Measurements from ENCODE around the gene CD300A.

Gene CD300A

GRCh38 chr17:74466111-74466827, at the start of gene CD300A:
TSS of gene CD300A (plus strand) at chr17:74466634. CDS start at chr17:74466704, 70 bp downstream.
- TF ChIP-seq CTCF (IDR thresholded peaks at IDR 0.05; ENCODE audit: unreplicated experiment in 3 of 3): no peak
- H3K9me3 Mint-ChIP-seq: no peaks in the 10 kb centered on the region
- no peak within 1 kb of the TSS for H3K27ac Mint-ChIP-seq
- no peaks in the 10 kb centered on the region for H3K4me1 Mint-ChIP-seq
- H3K27me3 Mint-ChIP-seq (ENCODE audit: low read depth): peaks cover 13% of the 10 kb centered on the region
- no peaks in the 10 kb centered on the region for H3K36me3 Mint-ChIP-seq (ENCODE audit: low read depth)
- no peak within 1 kb of the TSS for H3K4me3 Mint-ChIP-seq

GRCh38 chr17:74417178-74418045, 49.0 kb upstream of the CD300A start:
- H3K36me3 Mint-ChIP-seq (ENCODE audit: low read depth): no peaks in the 10 kb centered on the region
- H3K9me3 Mint-ChIP-seq: peaks cover 2% of the 10 kb centered on the region
- peaks cover 7% of the 10 kb centered on the region for H3K4me1 Mint-ChIP-seq
- H3K27me3 Mint-ChIP-seq (ENCODE audit: low read depth): peaks cover 12% of the 10 kb centered on the region
- peak overlapping the region in 1 of 3 experiments; percentile 78 for H3K27ac Mint-ChIP-seq
- H3K4me3 Mint-ChIP-seq: peak overlapping the region in 1 of 3 experiments; percentile 31
- TF ChIP-seq CTCF (IDR thresholded peaks at IDR 0.05; ENCODE audit: unreplicated experiment in 3 of 3): no peak

GRCh38 chr17:74419928-74420411, 46.5 kb upstream of the CD300A start:
- Mint-ChIP-seq H3K27me3 (ENCODE audit: low read depth) (peaks cover 13% of the 10 kb centered on the region), H3K36me3 (ENCODE audit: low read depth) (no peaks in the 10 kb centered on the region), H3K4me1 (peaks cover 15% of the 10 kb centered on the region), H3K9me3 (peaks cover 2% of the 10 kb centered on the region), H3K4me3 (no peak overlapping the region), H3K27ac (no peak overlapping the region)
- no peak for TF ChIP-seq CTCF (IDR thresholded peaks at IDR 0.05; ENCODE audit: unreplicated experiment in 3 of 3)

GRCh38 chr17:74424117-74424516, 42.3 kb upstream of the CD300A start:
- H3K4me1 Mint-ChIP-seq: peaks cover 39% of the 10 kb centered on the region
- H3K27me3 Mint-ChIP-seq (ENCODE audit: low read depth): peaks cover 7% of the 10 kb centered on the region
- TF ChIP-seq CTCF (IDR thresholded peaks at IDR 0.05; ENCODE audit: unreplicated experiment in 3 of 3): no peak
- H3K27ac Mint-ChIP-seq: peak overlapping the region in 1 of 3 experiments; percentile 23
- H3K36me3 Mint-ChIP-seq (ENCODE audit: low read depth): no peaks in the 10 kb centered on the region
- no peak overlapping the region for H3K4me3 Mint-ChIP-seq
- H3K9me3 Mint-ChIP-seq: peaks cover 2% of the 10 kb centered on the region

- TF ChIP-seq CTCF (IDR thresholded peaks at IDR 0.05; ENCODE audit: unreplicated experiment in 3 of 3): no peak
- peaks cover 7% of the 10 kb centered on the region for H3K27me3 Mint-ChIP-seq (ENCODE audit: low read depth)
- peaks cover 42% of the 10 kb centered on the region for H3K4me1 Mint-ChIP-seq
- H3K27ac Mint-ChIP-seq: peak overlapping the region in 2 of 3 experiments; percentile 23 to 37
- no peaks in the 10 kb centered on the region for H3K36me3 Mint-ChIP-seq (ENCODE audit: low read depth)
- H3K9me3 Mint-ChIP-seq: peaks cover 2% of the 10 kb centered on the region
- no peak overlapping the region for H3K4me3 Mint-ChIP-seq
These were observed 41.8 kb upstream of the CD300A start for GRCh38 chr17:74424657-74425056.

Measured in nephron (organoid).